Fibroblast of lung (primary cell): ENCODE measurements around the gene SPAG8. TPM values are rescaled to one million over a fixed set of nuclear protein-coding genes. Genes with fewer than 3 reads are reported as not detected.
A peak's percentile ranks its signal among the peaks of the same experiment; 100 is the strongest.

Source experiments
- DNase-seq, 2 donors: peaks; one replicate each; pipeline versions ENCODE4 v3.0.0 to v3.0.0-alpha.2; 2010; ENCODE audit warnings: low read depth in 2 of 2
- H2AFZ ChIP-seq: 2 replicates; pipeline ENCODE4 v1.5.1; 2012; ENCODE audit warnings: low read length, control low read depth, inconsistent platforms
- H3K27ac ChIP-seq: 2 replicates; pipeline ENCODE4 v1.5.1; 2011; ENCODE audit warnings: low read length, control low read depth; ENCODE audit not compliant: insufficient read depth
- H3K27me3 ChIP-seq: 2 replicates; pipeline ENCODE4 v1.5.1; 2011; ENCODE audit warnings: mild to moderate bottlenecking, low read length; ENCODE audit not compliant: control insufficient read depth, insufficient read depth
- H3K36me3 ChIP-seq: 2 replicates; pipeline ENCODE4 v1.5.1; 2011; ENCODE audit warnings: low read length; ENCODE audit not compliant: control insufficient read depth, insufficient read depth
- H3K4me1 ChIP-seq: 2 replicates; pipeline ENCODE4 v1.5.1; 2011; ENCODE audit warnings: low read length; ENCODE audit not compliant: control insufficient read depth, insufficient read depth; ENCODE audit errors: extremely low read depth
- H3K4me2 ChIP-seq: 2 replicates; pipeline ENCODE4 v1.5.1; 2011; ENCODE audit warnings: low read length, control low read depth; ENCODE audit not compliant: insufficient read depth; ENCODE audit errors: extremely low read depth
- H3K4me3 ChIP-seq, 4 experiments: fragments of 200-600 bp in 1 of 4; sonication (generic) in 1 of 4; replicated peaks in 1 of 4; 2 replicates each; pipeline ENCODE4 v1.5.1; 2011 to 2016; ENCODE audit warnings: low read length in 4 of 4, low read depth in 3 of 4, mild to moderate bottlenecking in 3 of 4, control low read depth in 2 of 4, inconsistent platforms in 1 of 4, mixed read lengths in 1 of 4; ENCODE audit not compliant: insufficient read depth in 1 of 4; ENCODE audit errors: control extremely low read depth in 1 of 4
- H3K79me2 ChIP-seq: 2 replicates; pipeline ENCODE4 v1.5.1; 2012; ENCODE audit warnings: mild to moderate bottlenecking, low read length, inconsistent platforms; ENCODE audit not compliant: control insufficient read depth, insufficient read depth
- H3K9ac ChIP-seq: 2 replicates; pipeline ENCODE4 v1.5.1; 2011; ENCODE audit warnings: mild to moderate bottlenecking, low read length, control low read depth; ENCODE audit not compliant: insufficient read depth
- H3K9me3 ChIP-seq: 2 replicates; pipeline ENCODE4 v1.5.1; 2012; ENCODE audit warnings: low read depth, low read length; ENCODE audit not compliant: control insufficient read depth, insufficient read depth
- H4K20me1 ChIP-seq: 2 replicates; pipeline ENCODE4 v1.5.1; 2011; ENCODE audit warnings: low read length; ENCODE audit not compliant: control insufficient read depth, insufficient read depth; ENCODE audit errors: extremely low read depth
- EZH2 ChIP-seq: IDR thresholded peaks from 2 replicates; pipeline ENCODE4 v1.5.1; 2012; ENCODE audit warnings: low read length, control low read depth, mild to moderate bottlenecking; ENCODE audit errors: missing control alignments
- polyA plus RNA-seq, 2 donors: library from polyadenylated mRNA; depleted of rRNA in 1 of 2; stranded (reverse) in 1 of 2; unstranded in 1 of 2; fragments of >200 nt; gene quantifications; 2 replicates each; pipeline ENCODE4 v1.2.1, GENCODE V29; 2011 to 2012; ENCODE audit warnings: missing spikeins in 1 of 2
- total RNA-seq: library from RNA; depleted of rRNA; stranded (reverse); fragments of >200 nt; gene quantifications from 2 replicates; pipeline ENCODE4 v1.2.1, GENCODE V29; 2014
- TF ChIP-seq, protein P1 (sequence below), 2 donors: IDR thresholded peaks in 1 of 2; conservative IDR thresholded peaks in 1 of 2; 1 replicate in 1 of 2; 2 replicates in 1 of 2; pipeline ENCODE4 v1.5.1; 2011 to 2012; ENCODE audit warnings: low read length in 2 of 2, control low read depth in 1 of 2, inconsistent platforms in 1 of 2, low read depth in 1 of 2, mild to moderate bottlenecking in 1 of 2

SPAG8 gene
- total and polyA plus RNA-seq, 2 donors (not counting 1 experiment from before 2014, with no cell fraction given) = 0.64 to 1.3 TPM

GRCh38 chr9:35798658-35799374 lies 13.2 kb downstream of the SPAG8 start:
- Histone ChIP-seq H3K27ac (no peak overlapping the region), H3K9ac (no peak overlapping the region), H3K4me3 (no peak overlapping the region), H3K4me2 (no peak overlapping the region), H3K79me2 (no peaks in the 10 kb centered on the region), H4K20me1 (no peaks in the 10 kb centered on the region), H2AFZ (no peak overlapping the region), H3K36me3 (peaks cover 3% of the 10 kb centered on the region), H3K27me3 (no peaks in the 10 kb centered on the region), H3K9me3 (no peaks in the 10 kb centered on the region), H3K4me1 (no peaks in the 10 kb centered on the region)
- peak in 1 of 2 donors; percentile 62 for DNase-seq
- TF ChIP-seq, protein P1, sequence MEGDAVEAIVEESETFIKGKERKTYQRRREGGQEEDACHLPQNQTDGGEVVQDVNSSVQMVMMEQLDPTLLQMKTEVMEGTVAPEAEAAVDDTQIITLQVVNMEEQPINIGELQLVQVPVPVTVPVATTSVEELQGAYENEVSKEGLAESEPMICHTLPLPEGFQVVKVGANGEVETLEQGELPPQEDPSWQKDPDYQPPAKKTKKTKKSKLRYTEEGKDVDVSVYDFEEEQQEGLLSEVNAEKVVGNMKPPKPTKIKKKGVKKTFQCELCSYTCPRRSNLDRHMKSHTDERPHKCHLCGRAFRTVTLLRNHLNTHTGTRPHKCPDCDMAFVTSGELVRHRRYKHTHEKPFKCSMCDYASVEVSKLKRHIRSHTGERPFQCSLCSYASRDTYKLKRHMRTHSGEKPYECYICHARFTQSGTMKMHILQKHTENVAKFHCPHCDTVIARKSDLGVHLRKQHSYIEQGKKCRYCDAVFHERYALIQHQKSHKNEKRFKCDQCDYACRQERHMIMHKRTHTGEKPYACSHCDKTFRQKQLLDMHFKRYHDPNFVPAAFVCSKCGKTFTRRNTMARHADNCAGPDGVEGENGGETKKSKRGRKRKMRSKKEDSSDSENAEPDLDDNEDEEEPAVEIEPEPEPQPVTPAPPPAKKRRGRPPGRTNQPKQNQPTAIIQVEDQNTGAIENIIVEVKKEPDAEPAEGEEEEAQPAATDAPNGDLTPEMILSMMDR (conservative IDR thresholded peaks at IDR 0.05 in 1 of 2, IDR thresholded peaks at IDR 0.05 in 1 of 2; ENCODE audit: low read depth in 1 of 2, low read length in 2 of 2) = no peak

GRCh38 chr9:35797311-35798109 lies 14.6 kb downstream of the SPAG8 start:
- H3K4me1 ChIP-seq = peaks cover 8% of the 10 kb centered on the region
- H3K79me2 ChIP-seq = peaks cover 2% of the 10 kb centered on the region
- H3K36me3 ChIP-seq = peaks cover 3% of the 10 kb centered on the region
- H3K4me3 ChIP-seq = no peak overlapping the region
- no peaks in the 10 kb centered on the region for H3K27me3 ChIP-seq
- H4K20me1 ChIP-seq = no peaks in the 10 kb centered on the region
- no peaks in the 10 kb centered on the region for H3K9me3 ChIP-seq
- no peak overlapping the region for H3K9ac ChIP-seq
- TF ChIP-seq EZH2 = no peak
- TF ChIP-seq, protein P1 (conservative IDR thresholded peaks at IDR 0.05 in 1 of 2, IDR thresholded peaks at IDR 0.05 in 1 of 2; ENCODE audit: low read depth in 1 of 2, low read length in 2 of 2) = no peak
- no peak overlapping the region for H2AFZ ChIP-seq
- no peak overlapping the region for H3K27ac ChIP-seq
- H3K4me2 ChIP-seq = no peak overlapping the region
- peak in 1 of 2 donors; percentile 38 for DNase-seq

DNA sequence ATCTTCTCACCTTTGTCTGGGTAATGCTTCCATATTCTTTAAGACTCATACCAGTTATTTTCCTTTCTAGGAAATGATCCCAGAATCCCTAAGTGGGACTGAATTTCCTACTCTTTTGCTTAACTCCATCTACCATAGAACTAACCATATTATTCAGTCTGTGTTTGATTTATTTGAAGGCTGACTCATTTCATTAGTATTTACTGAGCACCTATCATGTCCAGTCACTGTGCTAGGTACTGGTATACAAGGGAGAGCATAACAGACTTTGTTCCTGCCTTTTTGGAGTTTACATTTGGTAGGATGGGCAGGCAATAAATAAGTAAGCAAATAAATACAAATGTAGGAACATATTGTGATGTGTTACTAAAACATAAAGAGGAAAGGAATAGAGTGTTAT lies 16.4 kb downstream of the SPAG8 start:
- no peak overlapping the region for H3K9ac ChIP-seq
- H3K4me2 ChIP-seq = no peak overlapping the region
- peaks cover 10% of the 10 kb centered on the region for H3K4me1 ChIP-seq
- no peak overlapping the region for H3K27ac ChIP-seq
- H3K79me2 ChIP-seq = peaks cover 4% of the 10 kb centered on the region
- H3K27me3 ChIP-seq = no peaks in the 10 kb centered on the region
- peaks cover under 1% of the 10 kb centered on the region for H3K36me3 ChIP-seq
- no peak overlapping the region for H2AFZ ChIP-seq
- H3K4me3 ChIP-seq = no peak overlapping the region
- H4K20me1 ChIP-seq = no peaks in the 10 kb centered on the region
- DNase-seq = peak in 1 of 2 donors; percentile 29
- H3K9me3 ChIP-seq = no peaks in the 10 kb centered on the region
- no peak for TF ChIP-seq EZH2
- TF ChIP-seq, protein P1 (conservative IDR thresholded peaks at IDR 0.05 in 1 of 2, IDR thresholded peaks at IDR 0.05 in 1 of 2; ENCODE audit: low read depth in 1 of 2, low read length in 2 of 2) = no peak
